Measurements from ENCODE around the gene ARSB.

GRCh38 chr5:78795757-78796156 lies 189.4 kb downstream of the ARSB start:
- TF ChIP-seq CTCF (IDR thresholded peaks at IDR 0.05) (no peak), POLR2A (IDR thresholded peaks at IDR 0.05) (no peak)
